Activated CD8-positive, alpha-beta memory T cell treated with anti-CD3 and anti-CD28 coated beads for 4 hours (primary cell): ENCODE measurements around the gene CRIM1.

Experiments
- DNase-seq, 2 donors: peaks; one replicate each; pipeline ENCODE4 v3.0.0-alpha.2; 2020; ENCODE audit warnings: low read depth in 2 of 2

Gene CRIM1

GRCh38 chr2:36455788-36456187, 100.2 kb downstream of the CRIM1 start:
- no peak for DNase-seq

- DNase-seq, result no peak
Measured at GRCh38 chr2:36456227-36457175, 100.9 kb downstream of the CRIM1 start.

- DNase-seq, result no peak
Measured at GRCh38 chr2:36458106-36458505, 102.5 kb downstream of the CRIM1 start.

- DNase-seq, result no peak
Measured at GRCh38 chr2:36459725-36460137, 104.2 kb downstream of the CRIM1 start.

- no peak for DNase-seq
Measured at GRCh38 chr2:36461039-36461681, 105.6 kb downstream of the CRIM1 start.

- no peak for DNase-seq
Measured at GRCh38 chr2:36462311-36462935, 106.8 kb downstream of the CRIM1 start.

- no peak for DNase-seq
Measured at GRCh38 chr2:36463365-36463764, 107.8 kb downstream of the CRIM1 start.

- DNase-seq, result no peak
Measured at GRCh38 chr2:36464006-36464721, 108.6 kb downstream of the CRIM1 start.

GRCh38 chr2:36466135-36466534, 110.6 kb downstream of the CRIM1 start:
- no peak for DNase-seq

- no peak for DNase-seq
Measured at GRCh38 chr2:36468463-36469105, 113.0 kb downstream of the CRIM1 start.

- DNase-seq, result no peak
Measured at GRCh38 chr2:36469106-36469477, 113.5 kb downstream of the CRIM1 start.

- no peak for DNase-seq
Measured at GRCh38 chr2:36469710-36470109, 114.1 kb downstream of the CRIM1 start.

- DNase-seq, result no peak
Measured at GRCh38 chr2:36473230-36473629, 117.7 kb downstream of the CRIM1 start.

GRCh38 chr2:36476411-36476810, 120.8 kb downstream of the CRIM1 start:
- no peak for DNase-seq

GRCh38 chr2:36477315-36477714, 121.7 kb downstream of the CRIM1 start:
- no peak for DNase-seq

GRCh38 chr2:36477746-36478145, 122.2 kb downstream of the CRIM1 start:
- no peak for DNase-seq

GRCh38 chr2:36478332-36478738, 122.8 kb downstream of the CRIM1 start:
- no peak for DNase-seq

GRCh38 chr2:36478999-36479398, 123.4 kb downstream of the CRIM1 start:
- DNase-seq, result no peak

GRCh38 chr2:36479406-36479805, 123.8 kb downstream of the CRIM1 start:
- DNase-seq, result no peak

- no peak for DNase-seq
Measured at GRCh38 chr2:36480028-36480427, 124.5 kb downstream of the CRIM1 start.

GRCh38 chr2:36480636-36481035, 125.1 kb downstream of the CRIM1 start:
- no peak for DNase-seq
